ENCODE results near the gene DMRT1.

- TF ChIP-seq CTCF (IDR thresholded peaks at IDR 0.05; ENCODE audit: insufficient read depth, low read depth, low read length) (no peak), EZH2 (IDR thresholded peaks at IDR 0.05; ENCODE audit: insufficient read depth, low read length) (no peak)
Observed at GRCh38 chr9:792331-793260, 48.9 kb upstream of the DMRT1 start.
